GM13977 (cell line): Measurements from ENCODE around the gene CLTCL1.
"Not testable (repeated sequence)": the region's sequence is repeated elsewhere in the genome, so short reads cannot be mapped to it uniquely, and the experiment has no call there.

Experiments used
- DNase-seq: peaks from one replicate; pipeline ENCODE4 v3.0.0; 2012; ENCODE audit warnings: low spot score
- CTCF ChIP-seq: IDR thresholded peaks from 2 replicates; pipeline ENCODE4 v1.5.1; 2012; ENCODE audit warnings: mild to moderate bottlenecking, control low read depth; ENCODE audit not compliant: insufficient read depth; ENCODE audit errors: extremely low read depth, missing control alignments
- in situ Hi-C: fragments of 300-500 bp; cut with MboI; formaldehyde crosslinking; loops from one replicate; pipeline ENCODE4 v1.12.0; 2022; ENCODE audit warnings: low sequenced_read_pairs, low pct_unique_long_range_greater_than_20kb, mixed read lengths, inconsistent platforms; ENCODE audit not compliant: unreplicated experiment

Gene CLTCL1

GRCh38 chr22:19289475-19290161, 1.9 kb downstream of the CLTCL1 start:
- no peak for TF ChIP-seq CTCF
- DNase-seq: no peak
- in situ Hi-C loops: no loop called here

GRCh38 chr22:19287889-19288288, 3.6 kb downstream of the CLTCL1 start:
- TF ChIP-seq CTCF: no peak
- DNase-seq: no peak
- in situ Hi-C loops: no loop called here

GRCh38 chr22:19287076-19287707, 4.3 kb downstream of the CLTCL1 start:
- no peak for TF ChIP-seq CTCF
- in situ Hi-C loops: no loop called here
- DNase-seq: no peak

- TF ChIP-seq CTCF: no peak
- in situ Hi-C loops: no loop called here
Measured at GRCh38 chr22:19285831-19286230, 5.7 kb downstream of the CLTCL1 start.

GRCh38 chr22:19279143-19279542, 12.4 kb downstream of the CLTCL1 start:
- in situ Hi-C loops, DNase-seq: not testable (repeated sequence)

More at GRCh38 chr22:19285831-19286230, 5.7 kb downstream of the CLTCL1 start:
- DNase-seq: no peak

GRCh38 chr22:19277785-19278184, 13.7 kb downstream of the CLTCL1 start:
- no peak for TF ChIP-seq CTCF
- no peak for DNase-seq
- in situ Hi-C loops: no loop called here

- DNase-seq: no peak
- in situ Hi-C loops: no loop called here
- no peak for TF ChIP-seq CTCF
Measured at GRCh38 chr22:19275919-19276600, 15.5 kb downstream of the CLTCL1 start.
